Loucy (cell line): ENCODE results near the gene ABCA1.

ENCODE experiments used
- H2AFZ ChIP-seq: fragments of 200-600 bp; sonication (generic); 2 replicates; pipeline ENCODE4 v1.6.0; 2016; ENCODE audit warnings: antibody characterized with exemption, mild to moderate bottlenecking, low read length, moderate library complexity
- H3F3A ChIP-seq: fragments of 200-600 bp; 2 replicates; pipeline ENCODE4 v1.6.0; 2016; ENCODE audit warnings: antibody characterized with exemption, low read depth, mild to moderate bottlenecking
- H3K27me3 ChIP-seq: fragments of 200-600 bp; sonication (generic); 2 replicates; pipeline ENCODE4 v1.6.1; 2014; ENCODE audit warnings: low read length, mild to moderate bottlenecking; ENCODE audit not compliant: insufficient read depth, poor library complexity, severe bottlenecking
- H3K36me3 ChIP-seq: fragments of 200-600 bp; sonication (generic); 2 replicates; pipeline ENCODE4 v1.6.1; 2016; ENCODE audit warnings: low read length; ENCODE audit not compliant: insufficient read depth
- H3K4me1 ChIP-seq: fragments of 200-600 bp; sonication (generic); 2 replicates; pipeline ENCODE4 v1.5.1; 2014; ENCODE audit warnings: low read length, mild to moderate bottlenecking; ENCODE audit not compliant: insufficient read depth, poor library complexity, severe bottlenecking
- H3K4me2 ChIP-seq: fragments of 200-600 bp; sonication (generic); 2 replicates; pipeline ENCODE4 v1.6.0; 2014; ENCODE audit warnings: antibody characterized with exemption, low read length, low read depth, mild to moderate bottlenecking; ENCODE audit not compliant: poor library complexity, severe bottlenecking
- H3K4me3 ChIP-seq: fragments of 200-600 bp; sonication (generic); 2 replicates; pipeline ENCODE4 v1.5.1; 2014; ENCODE audit warnings: low read length, mild to moderate bottlenecking, mixed read lengths; ENCODE audit not compliant: poor library complexity, severe bottlenecking
- H3K79me2 ChIP-seq: fragments of 200-600 bp; sonication (generic); 2 replicates; pipeline ENCODE4 v1.6.1; 2014; ENCODE audit warnings: low read length; ENCODE audit not compliant: insufficient read depth
- H3K9ac ChIP-seq: fragments of 200-600 bp; sonication (generic); 2 replicates; pipeline ENCODE4 v1.6.0; 2014; ENCODE audit warnings: mild to moderate bottlenecking, low read depth, low read length, moderate library complexity; ENCODE audit not compliant: poor library complexity, severe bottlenecking
- H3K9me2 ChIP-seq: fragments of 200-600 bp; sonication (generic); replicated peaks from 2 replicates; pipeline ENCODE4 v1.6.1; 2016; ENCODE audit warnings: low read depth, low read length, mixed read lengths
- H3K9me3 ChIP-seq: fragments of 200-600 bp; sonication (generic); 2 replicates; pipeline ENCODE4 v1.6.1; 2014; ENCODE audit warnings: mild to moderate bottlenecking, antibody characterized with exemption, low read length, low read depth; ENCODE audit not compliant: insufficient read depth
- H4K20me1 ChIP-seq: fragments of 200-600 bp; sonication (generic); 2 replicates; pipeline ENCODE4 v1.6.0; 2014; ENCODE audit warnings: antibody characterized with exemption, low read length, mild to moderate bottlenecking; ENCODE audit not compliant: insufficient read depth, poor library complexity, severe bottlenecking
- EZH2phosphoT487 ChIP-seq: fragments of 200-600 bp; IDR thresholded peaks from 2 replicates; pipeline ENCODE4 v1.6.1; 2018; ENCODE audit warnings: antibody characterized with exemption, mild to moderate bottlenecking, moderate library complexity, borderline replicate concordance
- TF ChIP-seq, protein P1 (sequence below): fragments of 200-600 bp; sonication (generic); conservative IDR thresholded peaks from 2 replicates; pipeline ENCODE4 v1.5.1; 2014; ENCODE audit warnings: mild to moderate bottlenecking, antibody characterized with exemption, low read length

ABCA1 gene

GRCh38 chr9:104819033-104819432, 108.9 kb downstream of the ABCA1 start:
- Histone ChIP-seq H3K27me3 (no peaks in the 10 kb centered on the region), H3K4me2 (no peak overlapping the region), H3F3A (no peaks in the 10 kb centered on the region), H3K4me1 (no peaks in the 10 kb centered on the region), H4K20me1 (no peaks in the 10 kb centered on the region), H3K9me3 (no peaks in the 10 kb centered on the region), H3K4me3 (no peak overlapping the region), H3K79me2 (no peaks in the 10 kb centered on the region), H3K9ac (no peak overlapping the region), H3K9me2 (no peaks in the 10 kb centered on the region), H3K36me3 (no peaks in the 10 kb centered on the region), H2AFZ (no peak overlapping the region)
- TF ChIP-seq, protein P1, sequence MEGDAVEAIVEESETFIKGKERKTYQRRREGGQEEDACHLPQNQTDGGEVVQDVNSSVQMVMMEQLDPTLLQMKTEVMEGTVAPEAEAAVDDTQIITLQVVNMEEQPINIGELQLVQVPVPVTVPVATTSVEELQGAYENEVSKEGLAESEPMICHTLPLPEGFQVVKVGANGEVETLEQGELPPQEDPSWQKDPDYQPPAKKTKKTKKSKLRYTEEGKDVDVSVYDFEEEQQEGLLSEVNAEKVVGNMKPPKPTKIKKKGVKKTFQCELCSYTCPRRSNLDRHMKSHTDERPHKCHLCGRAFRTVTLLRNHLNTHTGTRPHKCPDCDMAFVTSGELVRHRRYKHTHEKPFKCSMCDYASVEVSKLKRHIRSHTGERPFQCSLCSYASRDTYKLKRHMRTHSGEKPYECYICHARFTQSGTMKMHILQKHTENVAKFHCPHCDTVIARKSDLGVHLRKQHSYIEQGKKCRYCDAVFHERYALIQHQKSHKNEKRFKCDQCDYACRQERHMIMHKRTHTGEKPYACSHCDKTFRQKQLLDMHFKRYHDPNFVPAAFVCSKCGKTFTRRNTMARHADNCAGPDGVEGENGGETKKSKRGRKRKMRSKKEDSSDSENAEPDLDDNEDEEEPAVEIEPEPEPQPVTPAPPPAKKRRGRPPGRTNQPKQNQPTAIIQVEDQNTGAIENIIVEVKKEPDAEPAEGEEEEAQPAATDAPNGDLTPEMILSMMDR: no peak
- TF ChIP-seq EZH2phosphoT487: no peak

DNA sequence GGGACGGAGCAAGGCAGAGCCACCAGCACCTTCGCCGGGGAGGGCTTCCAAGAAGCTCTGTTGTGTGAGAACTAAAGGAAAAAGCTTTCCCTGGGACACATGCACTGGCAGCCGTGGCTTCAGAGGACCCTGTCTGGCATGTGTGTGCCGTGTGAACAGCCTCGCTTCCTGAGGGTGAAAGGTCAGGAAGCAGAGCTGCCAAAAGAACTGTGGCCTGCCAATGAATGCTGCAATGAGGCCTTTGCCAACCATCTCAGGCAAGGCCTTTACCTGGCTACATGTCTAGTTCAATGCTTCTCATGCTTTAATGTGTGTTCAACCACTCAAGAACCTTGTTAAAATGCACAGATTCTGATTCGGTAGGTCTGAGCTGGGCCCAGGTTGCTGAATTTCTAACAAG, 110.5 kb downstream of the ABCA1 start:
- Histone ChIP-seq H3K36me3 (no peaks in the 10 kb centered on the region), H3K4me2 (no peak overlapping the region), H3K9me3 (no peaks in the 10 kb centered on the region), H3K79me2 (no peaks in the 10 kb centered on the region), H3K9ac (no peak overlapping the region), H2AFZ (no peak overlapping the region), H3K27me3 (no peaks in the 10 kb centered on the region), H4K20me1 (no peaks in the 10 kb centered on the region), H3F3A (no peaks in the 10 kb centered on the region), H3K4me3 (no peak overlapping the region), H3K9me2 (no peaks in the 10 kb centered on the region), H3K4me1 (no peaks in the 10 kb centered on the region)
- no peak for TF ChIP-seq EZH2phosphoT487
- TF ChIP-seq, protein P1: no peak

DNA sequence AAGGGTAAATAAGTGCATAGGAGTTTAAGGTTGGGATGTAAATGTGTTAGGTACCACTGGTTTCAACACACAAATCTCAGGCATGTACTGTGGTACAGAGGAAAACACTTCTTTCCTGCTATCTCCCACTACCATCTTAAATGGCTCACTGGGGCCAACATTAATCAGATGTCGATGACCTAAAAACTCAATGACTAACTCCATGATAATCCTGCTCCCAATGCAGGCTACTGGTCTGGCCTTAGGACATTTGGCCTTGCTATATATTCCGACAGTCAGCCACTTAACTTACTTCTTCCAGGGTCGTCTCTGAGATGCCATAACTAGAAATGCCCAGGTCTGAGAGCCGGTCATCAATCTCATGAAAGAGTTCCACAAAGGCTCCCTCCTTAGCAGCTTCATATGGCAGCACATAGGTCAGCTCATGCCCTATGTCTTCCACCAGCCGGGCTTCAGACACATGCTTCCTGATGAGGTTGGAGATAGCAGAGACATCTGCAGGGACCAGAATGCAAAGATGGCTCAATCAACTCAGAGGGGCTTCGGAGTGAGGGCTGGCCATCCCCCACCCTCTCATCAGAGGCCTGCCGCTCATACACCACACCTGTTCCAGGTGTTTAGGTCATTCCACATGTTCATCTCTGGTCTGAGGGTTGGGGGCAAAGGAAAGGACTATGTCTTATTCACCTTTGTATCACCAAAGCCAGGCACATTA, 111.9 kb downstream of the ABCA1 start:
- Histone ChIP-seq H3K36me3 (no peaks in the 10 kb centered on the region), H3K27me3 (no peaks in the 10 kb centered on the region), H3K9me2 (no peaks in the 10 kb centered on the region), H3K4me3 (no peak overlapping the region), H3K9me3 (no peaks in the 10 kb centered on the region), H4K20me1 (no peaks in the 10 kb centered on the region), H3K79me2 (no peaks in the 10 kb centered on the region), H3K4me2 (no peak overlapping the region), H3F3A (no peaks in the 10 kb centered on the region), H3K4me1 (no peaks in the 10 kb centered on the region), H3K9ac (no peak overlapping the region), H2AFZ (no peak overlapping the region)
- TF ChIP-seq, protein P1: no peak
- TF ChIP-seq EZH2phosphoT487: no peak
